GM18861 (cell line): Measurements from ENCODE around the gene SEC16A.

Experiments
- ATAC-seq: cut with Tn5 transposase; IDR thresholded peaks from one replicate; pipeline ENCODE4 v1.9.1; 2021; ENCODE audit not compliant: unreplicated experiment

SEC16A gene

GRCh38 chr9:136482793-136483588 is at the start of gene SEC16A:
Gene SEC16A, minus strand, starts transcription at chr9:136483040. Its CDS starts 5,425 bp downstream, at chr9:136477615.
- peak; percentile 35 for ATAC-seq

GRCh38 chr9:136531904-136532798 is 49.3 kb upstream of the SEC16A start:
- ATAC-seq: no peak

- no peak for ATAC-seq
Observed at GRCh38 chr9:136531186-136531903, 48.5 kb upstream of the SEC16A start.

- no peak for ATAC-seq
Observed at GRCh38 chr9:136530461-136531089, 47.7 kb upstream of the SEC16A start.

GRCh38 chr9:136529516-136530460 is 46.9 kb upstream of the SEC16A start:
- ATAC-seq: no peak

- ATAC-seq: no peak
Observed at GRCh38 chr9:136528716-136529341, 46.0 kb upstream of the SEC16A start.

- ATAC-seq: no peak
Observed at GRCh38 chr9:136527721-136528710, 45.2 kb upstream of the SEC16A start.

- ATAC-seq: no peak
Observed at GRCh38 chr9:136527131-136527530, 44.3 kb upstream of the SEC16A start.

GRCh38 chr9:136526625-136527066 is 43.8 kb upstream of the SEC16A start:
- ATAC-seq: no peak

- no peak for ATAC-seq
Observed at GRCh38 chr9:136525841-136526499, 43.1 kb upstream of the SEC16A start.

- ATAC-seq: no peak
Observed at GRCh38 chr9:136525207-136525606, 42.4 kb upstream of the SEC16A start.

GRCh38 chr9:136522314-136523237 is 39.7 kb upstream of the SEC16A start:
- ATAC-seq: no peak

- ATAC-seq: no peak
Observed at GRCh38 chr9:136521537-136521936, 38.7 kb upstream of the SEC16A start.

- ATAC-seq: no peak
Observed at GRCh38 chr9:136520053-136520540, 37.3 kb upstream of the SEC16A start.

- no peak for ATAC-seq
Observed at GRCh38 chr9:136519263-136520052, 36.6 kb upstream of the SEC16A start.
